Measurements from ENCODE around the gene LSM3. TPM values are rescaled to one million over a fixed set of nuclear protein-coding genes. Genes with fewer than 3 reads are reported as not detected.
"Not testable (repeated sequence)": the region's sequence is repeated elsewhere in the genome, so short reads cannot be mapped to it uniquely, and the experiment has no call there.

Gene LSM3
- total and polyA plus RNA-seq, 9 donors: 10.5 to 13.8 (median 13.1) TPM

GRCh38 chr3:14227856-14228255, 49.2 kb downstream of the LSM3 start:
- WGBS (ENCODE audit: insufficient coverage): 17% methylated on average over 1 of the region's 1 CpG
- Histone ChIP-seq H3K36me3 (ENCODE audit: control insufficient read depth, insufficient read depth, low read length) (no peaks in the 10 kb centered on the region), H3K27ac (ENCODE audit: low read length) (no peak overlapping the region), H3K27me3 (ENCODE audit: control insufficient read depth, insufficient read depth, low read length) (no peaks in the 10 kb centered on the region), H3K4me1 (ENCODE audit: control insufficient read depth, insufficient read depth, low read length) (peaks cover 10% of the 10 kb centered on the region), H3K4me3 (ENCODE audit: low read length) (no peak overlapping the region), H3K9me3 (replicated peaks; ENCODE audit: control insufficient read depth, low read depth, low read length) (no peaks in the 10 kb centered on the region)
- DNase-seq: no peak

GRCh38 chr3:14228681-14229470, 50.3 kb downstream of the LSM3 start:
- Histone ChIP-seq H3K4me3 (ENCODE audit: low read length) (no peak overlapping the region), H3K9me3 (replicated peaks; ENCODE audit: control insufficient read depth, low read depth, low read length) (no peaks in the 10 kb centered on the region), H3K4me1 (ENCODE audit: control insufficient read depth, insufficient read depth, low read length) (peaks cover 11% of the 10 kb centered on the region), H3K27me3 (ENCODE audit: control insufficient read depth, insufficient read depth, low read length) (no peaks in the 10 kb centered on the region), H3K36me3 (ENCODE audit: control insufficient read depth, insufficient read depth, low read length) (no peaks in the 10 kb centered on the region), H3K27ac (ENCODE audit: low read length) (no peak overlapping the region)
- whole genome bisulfite sequencing (ENCODE audit: insufficient coverage): 84% methylated on average over 4 of the region's 8 CpGs
- no peak for DNase-seq

GRCh38 chr3:14229695-14230094, 51.1 kb downstream of the LSM3 start:
- not testable (repeated sequence) for DNase-seq; H3K27ac ChIP-seq (ENCODE audit: low read length); H3K36me3 ChIP-seq (ENCODE audit: control insufficient read depth, insufficient read depth, low read length); H3K4me3 ChIP-seq (ENCODE audit: low read length); H3K27me3 ChIP-seq (ENCODE audit: control insufficient read depth, insufficient read depth, low read length); H3K9me3 ChIP-seq (replicated peaks; ENCODE audit: control insufficient read depth, low read depth, low read length)
- 92% methylated on average over 4 of the region's 6 CpGs for WGBS (ENCODE audit: insufficient coverage)
- peaks cover 14% of the 10 kb centered on the region for H3K4me1 ChIP-seq (ENCODE audit: control insufficient read depth, insufficient read depth, low read length)

- Histone ChIP-seq H3K27ac (ENCODE audit: low read length) (no peak overlapping the region), H3K4me1 (ENCODE audit: control insufficient read depth, insufficient read depth, low read length) (peaks cover 18% of the 10 kb centered on the region), H3K27me3 (ENCODE audit: control insufficient read depth, insufficient read depth, low read length) (no peaks in the 10 kb centered on the region), H3K36me3 (ENCODE audit: control insufficient read depth, insufficient read depth, low read length) (no peaks in the 10 kb centered on the region), H3K9me3 (replicated peaks; ENCODE audit: control insufficient read depth, low read depth, low read length) (no peaks in the 10 kb centered on the region), H3K4me3 (ENCODE audit: low read length) (no peak overlapping the region)
- 65% methylated on average over 5 of the region's 5 CpGs for WGBS (ENCODE audit: insufficient coverage)
- no peak for DNase-seq
Measured at GRCh38 chr3:14230729-14231128, 52.1 kb downstream of the LSM3 start.

GRCh38 chr3:14231145-14231990, 52.8 kb downstream of the LSM3 start:
- Histone ChIP-seq H3K27me3 (ENCODE audit: control insufficient read depth, insufficient read depth, low read length) (no peaks in the 10 kb centered on the region), H3K27ac (ENCODE audit: low read length) (no peak overlapping the region), H3K36me3 (ENCODE audit: control insufficient read depth, insufficient read depth, low read length) (no peaks in the 10 kb centered on the region), H3K4me3 (ENCODE audit: low read length) (no peak overlapping the region), H3K4me1 (ENCODE audit: control insufficient read depth, insufficient read depth, low read length) (peaks cover 20% of the 10 kb centered on the region), H3K9me3 (replicated peaks; ENCODE audit: control insufficient read depth, low read depth, low read length) (no peaks in the 10 kb centered on the region)
- no peak for DNase-seq
- WGBS (ENCODE audit: insufficient coverage): 59% methylated on average over 7 of the region's 9 CpGs

GRCh38 chr3:14231998-14232501, 53.4 kb downstream of the LSM3 start:
- Histone ChIP-seq H3K27ac (ENCODE audit: low read length) (no peak overlapping the region), H3K4me1 (ENCODE audit: control insufficient read depth, insufficient read depth, low read length) (peaks cover 23% of the 10 kb centered on the region), H3K27me3 (ENCODE audit: control insufficient read depth, insufficient read depth, low read length) (no peaks in the 10 kb centered on the region), H3K36me3 (ENCODE audit: control insufficient read depth, insufficient read depth, low read length) (no peaks in the 10 kb centered on the region), H3K9me3 (replicated peaks; ENCODE audit: control insufficient read depth, low read depth, low read length) (no peaks in the 10 kb centered on the region), H3K4me3 (ENCODE audit: low read length) (no peak overlapping the region)
- 79% methylated on average over 3 of the region's 4 CpGs for WGBS (ENCODE audit: insufficient coverage)
- DNase-seq: no peak

- DNase-seq: peak; percentile 18
- Histone ChIP-seq H3K27me3 (ENCODE audit: control insufficient read depth, insufficient read depth, low read length) (no peaks in the 10 kb centered on the region), H3K4me1 (ENCODE audit: control insufficient read depth, insufficient read depth, low read length) (peaks cover 26% of the 10 kb centered on the region), H3K9me3 (replicated peaks; ENCODE audit: control insufficient read depth, low read depth, low read length) (no peaks in the 10 kb centered on the region), H3K36me3 (ENCODE audit: control insufficient read depth, insufficient read depth, low read length) (no peaks in the 10 kb centered on the region), H3K27ac (ENCODE audit: low read length) (no peak overlapping the region), H3K4me3 (ENCODE audit: low read length) (no peak overlapping the region)
- WGBS (ENCODE audit: insufficient coverage): 84% methylated on average over 6 of the region's 12 CpGs
Measured at GRCh38 chr3:14234251-14235002, 55.8 kb downstream of the LSM3 start.

GRCh38 chr3:14235003-14235911, 56.6 kb downstream of the LSM3 start:
- H3K36me3 ChIP-seq (ENCODE audit: control insufficient read depth, insufficient read depth, low read length): no peaks in the 10 kb centered on the region
- no peak for DNase-seq
- H3K27ac ChIP-seq (ENCODE audit: low read length): peak overlapping the region; percentile 85
- no peaks in the 10 kb centered on the region for H3K9me3 ChIP-seq (replicated peaks; ENCODE audit: control insufficient read depth, low read depth, low read length)
- H3K27me3 ChIP-seq (ENCODE audit: control insufficient read depth, insufficient read depth, low read length): no peaks in the 10 kb centered on the region
- peaks cover 26% of the 10 kb centered on the region for H3K4me1 ChIP-seq (ENCODE audit: control insufficient read depth, insufficient read depth, low read length)
- 61% methylated on average over 2 of the region's 4 CpGs for WGBS (ENCODE audit: insufficient coverage)
- no peak overlapping the region for H3K4me3 ChIP-seq (ENCODE audit: low read length)

GRCh38 chr3:14235912-14236295, 57.3 kb downstream of the LSM3 start:
- peak; percentile 81 for DNase-seq
- H3K27ac ChIP-seq (ENCODE audit: low read length): peak overlapping the region; percentile 85
- H3K36me3 ChIP-seq (ENCODE audit: control insufficient read depth, insufficient read depth, low read length): no peaks in the 10 kb centered on the region

More at GRCh38 chr3:14235912-14236295, 57.3 kb downstream of the LSM3 start:
- Histone ChIP-seq H3K27me3 (ENCODE audit: control insufficient read depth, insufficient read depth, low read length) (no peaks in the 10 kb centered on the region), H3K9me3 (replicated peaks; ENCODE audit: control insufficient read depth, low read depth, low read length) (no peaks in the 10 kb centered on the region), H3K4me1 (ENCODE audit: control insufficient read depth, insufficient read depth, low read length) (peaks cover 23% of the 10 kb centered on the region), H3K4me3 (ENCODE audit: low read length) (no peak overlapping the region)
- 52% methylated on average over 5 of the region's 8 CpGs for WGBS (ENCODE audit: insufficient coverage)

Data from muscle of leg (tissue), 11 donors.